Astrocyte of the spinal cord (primary cell): ENCODE results near the gene ABCC8.

Experiments used
- DNase-seq: peaks from one replicate; pipeline ENCODE4 v3.0.0; 2011; ENCODE audit warnings: low read depth, low spot score
- H3K4me3 ChIP-seq: 2 replicates; pipeline ENCODE4 v1.5.1; 2011; ENCODE audit warnings: low read depth, mild to moderate bottlenecking, low read length, moderate library complexity
- CTCF ChIP-seq: IDR thresholded peaks from 2 replicates; pipeline ENCODE4 v1.5.1; 2012; ENCODE audit warnings: low read depth, mild to moderate bottlenecking, low read length, inconsistent platforms
- in situ Hi-C: cut with HindIII; loops from 2 replicates; pipeline ENCODE4 v1.10.0; 2017; ENCODE audit warnings: low sequenced_read_pairs

The ABCC8 gene

DNA sequence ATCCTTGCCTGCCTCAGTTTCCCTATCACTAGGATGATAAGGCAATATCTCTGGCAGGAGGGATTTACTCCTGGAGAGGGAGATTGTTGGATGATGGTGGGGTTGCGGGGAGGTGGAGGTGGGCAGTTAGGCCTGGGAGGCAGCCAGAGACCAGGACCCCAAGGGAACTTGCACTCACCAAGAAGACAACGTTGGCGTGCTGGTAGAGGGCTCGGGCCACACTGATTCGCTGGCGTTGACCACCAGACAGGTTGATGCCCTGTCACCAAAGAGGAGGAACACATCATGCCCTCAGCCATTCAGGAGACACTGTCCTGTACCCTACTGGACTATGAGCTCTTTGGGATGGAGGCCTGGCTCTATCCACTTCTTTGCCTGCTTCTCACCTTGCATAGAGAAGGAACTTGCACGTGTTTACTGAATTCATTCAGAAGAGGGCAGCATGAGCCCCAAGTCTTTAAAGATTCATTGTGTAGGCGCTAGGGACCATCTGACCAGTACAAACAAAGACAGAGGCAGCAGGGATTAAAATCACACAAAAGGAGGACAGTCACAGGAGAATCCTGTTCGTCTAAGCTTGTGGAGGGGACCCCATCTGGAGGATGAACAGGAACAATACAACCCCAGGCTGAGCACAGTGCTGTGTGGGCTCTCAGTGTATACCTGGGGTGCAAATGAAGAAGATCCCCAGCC lies 64.0 kb downstream of the ABCC8 start:
- TF ChIP-seq CTCF: no peak
- in situ Hi-C loops: no loop called here
- H3K4me3 ChIP-seq: no peak overlapping the region
- no peak for DNase-seq

DNA sequence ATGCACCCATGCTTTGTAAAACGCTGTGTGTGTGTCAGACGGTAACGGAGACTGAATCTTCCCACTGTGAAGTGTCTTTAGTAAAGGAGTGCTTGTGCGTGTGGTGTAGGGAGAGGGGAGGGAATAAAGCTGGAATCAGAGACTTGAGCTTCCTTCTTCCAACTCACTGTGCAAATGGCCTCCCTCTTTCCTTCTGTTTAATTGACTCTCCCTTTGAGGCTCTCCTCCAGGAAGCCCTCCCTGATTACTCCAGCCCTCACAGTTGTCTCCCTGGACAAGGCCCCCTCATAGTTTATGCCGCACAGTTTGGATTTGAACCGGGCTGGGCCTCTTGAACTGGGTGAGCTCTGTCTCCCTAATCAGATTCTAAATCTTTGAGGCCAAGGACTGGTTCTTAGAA lies 65.2 kb downstream of the ABCC8 start:
- no peak for TF ChIP-seq CTCF
- DNase-seq: no peak
- H3K4me3 ChIP-seq: no peak overlapping the region
- in situ Hi-C loops: no loop called here

DNA sequence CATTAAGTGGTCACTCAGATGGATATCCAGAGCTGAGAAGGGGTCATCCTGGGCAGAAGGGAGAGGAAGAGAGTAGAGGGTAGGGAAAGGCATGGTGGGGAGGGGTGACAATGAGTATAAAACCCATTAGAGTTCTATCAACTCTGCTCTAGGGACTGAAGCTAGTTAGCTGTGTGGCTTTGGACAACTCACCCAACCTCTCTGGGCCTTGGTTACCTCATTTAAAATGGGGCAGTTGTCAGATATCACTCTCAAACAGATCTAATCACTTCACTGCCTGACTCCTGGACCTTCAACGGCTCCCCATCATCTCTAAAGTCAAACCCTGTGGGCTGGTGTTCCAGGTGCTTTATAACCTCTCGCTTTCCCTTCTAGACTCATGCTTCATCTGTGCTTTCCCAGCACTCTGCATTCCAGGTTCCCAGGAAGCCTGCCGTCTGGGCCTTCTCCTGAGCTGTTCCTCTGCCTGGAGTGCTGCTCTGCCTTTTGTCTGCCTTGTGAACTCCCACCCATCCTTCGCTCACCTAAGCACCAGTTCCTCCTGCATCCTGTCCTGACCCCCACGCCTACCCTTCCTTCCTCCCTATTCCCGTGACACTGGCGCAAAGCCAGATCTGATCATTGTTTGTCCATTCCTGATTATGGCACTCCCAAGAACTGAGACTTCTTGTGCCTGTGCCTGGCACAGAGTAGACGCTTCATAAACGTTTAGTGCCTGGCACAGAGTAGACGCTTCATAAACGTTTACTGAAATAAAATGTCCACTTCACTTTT lies 65.9 kb downstream of the ABCC8 start:
- no peak overlapping the region for H3K4me3 ChIP-seq
- TF ChIP-seq CTCF: no peak
- DNase-seq: no peak
- in situ Hi-C loops: no loop called here

- no peak overlapping the region for H3K4me3 ChIP-seq
- in situ Hi-C loops: no loop called here
- no peak for TF ChIP-seq CTCF
- DNase-seq: no peak
Measured at GRCh38 chr11:17408641-17409040, 68.0 kb downstream of the ABCC8 start.

GRCh38 chr11:17408026-17408425 lies 68.6 kb downstream of the ABCC8 start:
- DNase-seq: no peak
- TF ChIP-seq CTCF: no peak
- in situ Hi-C loops: no loop called here
- H3K4me3 ChIP-seq: no peak overlapping the region

DNA sequence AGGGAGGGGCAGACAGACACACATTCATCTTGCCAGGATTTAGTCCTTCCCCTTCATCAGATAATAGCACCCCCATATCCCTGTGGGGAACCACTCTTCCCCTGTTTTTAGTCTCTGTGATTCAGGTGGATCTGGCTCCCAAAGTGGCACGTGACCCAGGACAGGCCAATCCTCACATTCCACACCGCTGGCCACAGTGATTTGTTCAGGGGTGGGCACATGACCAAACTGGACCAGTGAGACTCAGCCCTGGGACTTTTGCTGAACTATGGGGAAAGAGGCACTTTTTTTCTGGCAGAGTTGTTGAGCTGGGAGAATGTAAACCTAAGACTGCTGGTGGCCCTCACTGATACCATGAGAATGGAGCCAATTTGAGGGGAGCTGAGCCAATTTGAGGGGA lies 69.1 kb downstream of the ABCC8 start:
- no peak for TF ChIP-seq CTCF
- in situ Hi-C loops: no loop called here
- DNase-seq: no peak
- no peak overlapping the region for H3K4me3 ChIP-seq
